K562 (cell line): ENCODE results near the gene H2AZ2. TPM values are rescaled to one million over a fixed set of nuclear protein-coding genes. Genes with fewer than 3 reads are reported as not detected.

ENCODE experiments used
- COPS2 ChIP-seq: fragments of 450-650 bp; conservative IDR thresholded peaks from 2 replicates; pipeline ENCODE4 v1.6.1; 2016; ENCODE audit warnings: mild to moderate bottlenecking, moderate library complexity
- ETV5 ChIP-seq: sonication (generic); formaldehyde crosslinking; IDR thresholded peaks from 2 replicates; pipeline ENCODE4 v1.4.0; 2020; ENCODE audit warnings: low read depth, mild to moderate bottlenecking, missing genetic modification reagents
- GATAD2B ChIP-seq: fragments of 450-650 bp; IDR thresholded peaks from 2 replicates; pipeline ENCODE4 v1.6.1; 2017; ENCODE audit warnings: mild to moderate bottlenecking, borderline replicate concordance
- HDAC2 ChIP-seq: fragments of 450-650 bp; IDR thresholded peaks from 2 replicates; pipeline ENCODE4 v1.6.1; 2016; ENCODE audit warnings: mild to moderate bottlenecking
- HDAC6 ChIP-seq: IDR thresholded peaks from 2 replicates; pipeline ENCODE4 v1.6.1; 2012; ENCODE audit warnings: low read depth, mild to moderate bottlenecking, control low read depth, inconsistent platforms, low read length, moderate library complexity
- HEY1 ChIP-seq: fragments of 250-450 bp; sonication (Bioruptor Pico); IDR thresholded peaks from 2 replicates; pipeline ENCODE4 v1.5.0; 2020; ENCODE audit warnings: mild to moderate bottlenecking, moderate library complexity, borderline replicate concordance
- ILK ChIP-seq: fragments of 450-650 bp; IDR thresholded peaks from 2 replicates; pipeline ENCODE4 v1.6.1; 2016; ENCODE audit warnings: missing genetic modification characterization, low read depth, mild to moderate bottlenecking, missing compliant biosample characterization, moderate library complexity, borderline replicate concordance
- JUNB ChIP-seq: fragments of 450-650 bp; formaldehyde crosslinking; conservative IDR thresholded peaks from 2 replicates; pipeline ENCODE4 v1.4.0; 2020; ENCODE audit warnings: mild to moderate bottlenecking
- KAT8 ChIP-seq: fragments of 450-650 bp; IDR thresholded peaks from 2 replicates; pipeline ENCODE4 v1.6.1; 2016; ENCODE audit warnings: low read depth, mild to moderate bottlenecking
- KLF13 ChIP-seq: fragments of 450-650 bp; IDR thresholded peaks from 2 replicates; pipeline ENCODE4 v1.6.1; 2016; ENCODE audit warnings: missing genetic modification characterization, low read depth, mild to moderate bottlenecking, missing compliant biosample characterization, moderate library complexity, borderline replicate concordance
- MAFK ChIP-seq: IDR thresholded peaks from 2 replicates; pipeline ENCODE4 v1.6.1; 2011; ENCODE audit warnings: low read length, improper control_type of control experiment
- PYGO2 ChIP-seq: fragments of 450-650 bp; IDR thresholded peaks from 2 replicates; pipeline ENCODE4 v1.6.1; 2016; ENCODE audit warnings: mild to moderate bottlenecking, missing genetic modification characterization, moderate library complexity, missing compliant biosample characterization
- RAD21 ChIP-seq, 2 experiments: fragments of 250-450 bp in 1 of 2; fragments of 450-650 bp in 1 of 2; sonication (Bioruptor Pico) in 1 of 2; formaldehyde crosslinking in 1 of 2; IDR thresholded peaks in 1 of 2; conservative IDR thresholded peaks in 1 of 2; 2 replicates each; pipeline versions ENCODE4 v1.4.0 to v1.8.0; 2020 to 2022; ENCODE audit warnings: mild to moderate bottlenecking in 2 of 2, moderate library complexity in 1 of 2
- RBBP5 ChIP-seq: fragments of 200-600 bp; sonication (generic); IDR thresholded peaks from 2 replicates; pipeline ENCODE4 v1.6.1; 2012; ENCODE audit warnings: borderline replicate concordance, mild to moderate bottlenecking, low read length, control low read depth, inconsistent platforms; ENCODE audit not compliant: insufficient read depth, poor library complexity, severe bottlenecking
- XRCC4 ChIP-seq: IDR thresholded peaks from one replicate; pipeline ENCODE4 v1.6.1; 2011; ENCODE audit not compliant: insufficient read depth, insufficient read length; ENCODE audit errors: extremely low read depth
- ZFP30 ChIP-seq: fragments of 250-450 bp; sonication (Bioruptor Pico); IDR thresholded peaks from 2 replicates; pipeline ENCODE4 v1.8.0; 2022; ENCODE audit warnings: moderate library complexity, mild to moderate bottlenecking, inconsistent platforms, borderline replicate concordance
- ZNF124 ChIP-seq: sonication (generic); formaldehyde crosslinking; IDR thresholded peaks from 2 replicates; pipeline ENCODE4 v1.8.1; 2022; ENCODE audit warnings: missing genetic modification reagents
- ZNF551 ChIP-seq: fragments of 250-450 bp; sonication (Bioruptor Pico); IDR thresholded peaks from 2 replicates; pipeline ENCODE4 v1.5.0; 2021; ENCODE audit warnings: mild to moderate bottlenecking, moderate library complexity
- ZNF561 ChIP-seq: fragments of 450-650 bp; formaldehyde crosslinking; conservative IDR thresholded peaks from 2 replicates; pipeline ENCODE4 v1.4.0; 2020; ENCODE audit warnings: mild to moderate bottlenecking, moderate library complexity
- ZNF584 ChIP-seq: fragments of 200-800 bp; sonication (Bioruptor generic); IDR thresholded peaks from 2 replicates; pipeline ENCODE4 v1.6.1; 2016; ENCODE audit warnings: low read depth, mild to moderate bottlenecking, missing genetic modification characterization, missing compliant biosample characterization
- ZNF589 ChIP-seq: fragments of 200-800 bp; sonication (Bioruptor generic); IDR thresholded peaks from 2 replicates; pipeline ENCODE4 v1.6.1; 2016; ENCODE audit warnings: low read depth, missing genetic modification characterization, missing compliant biosample characterization
- ZNF780A ChIP-seq: fragments of 250-450 bp; sonication (Bioruptor Pico); IDR thresholded peaks from 2 replicates; pipeline ENCODE4 v1.5.0; 2021; ENCODE audit warnings: mild to moderate bottlenecking
- ZSCAN32 ChIP-seq: fragments of 450-650 bp; formaldehyde crosslinking; IDR thresholded peaks from 2 replicates; pipeline ENCODE4 v1.4.0; 2020; ENCODE audit warnings: mild to moderate bottlenecking, moderate library complexity
- polyA plus RNA-seq, 8 experiments: library from polyadenylated mRNA; depleted of rRNA in 4 of 8; stranded (reverse) in 5 of 8; unstranded in 3 of 8; fragments of >200 nt; fragmentation: Nextera tagmentation in 2 of 8; fragmentation: Illumina TruSeq in 1 of 8; extraction: Ambion mirVana in 2 of 8; extraction: Trizol in 1 of 8; gene quantifications; 2 replicates each; pipeline versions ENCODE4 v1.2.1 to v1.2.3, GENCODE V29; 2011 to 2014; ENCODE audit warnings: inconsistent platforms in 1 of 8, missing spikeins in 1 of 8
- total RNA-seq, 7 experiments: library from RNA; depleted of rRNA in 6 of 7; stranded (reverse); fragments of >200 nt in 6 of 7; fragmentation: Illumina TruSeq in 2 of 7; extraction: Trizol in 2 of 7; gene quantifications; 2 replicates each; pipeline versions ENCODE4 v1.2.1 to v1.2.3, GENCODE V29; 2011 to 2021; ENCODE audit warnings: low replicate concordance in 1 of 7
- TF ChIP-seq, protein P1 (sequence below): fragments of 450-650 bp; conservative IDR thresholded peaks from 2 replicates; pipeline ENCODE4 v1.6.1; 2016; ENCODE audit warnings: missing genetic modification characterization, low read depth, mild to moderate bottlenecking, control low read depth, missing compliant biosample characterization
- TF ChIP-seq, protein P2 (sequence below), 2 experiments: IDR thresholded peaks; 2 replicates each; pipeline ENCODE4 v1.6.1; 2011; ENCODE audit warnings: borderline replicate concordance in 1 of 2, control low read depth in 1 of 2, low read depth in 1 of 2, low read length in 1 of 2, mild to moderate bottlenecking in 1 of 2, mixed read lengths in 1 of 2, moderate library complexity in 1 of 2; ENCODE audit not compliant: insufficient read depth in 1 of 2, insufficient read length in 1 of 2, poor library complexity in 1 of 2, severe bottlenecking in 1 of 2; ENCODE audit errors: extremely low read depth in 1 of 2

H2AZ2 gene
- total and polyA plus RNA-seq, 9 of the 15 experiments (the other 6 are each of a cell fraction or from before 2014, with no cell fraction given): 105 to 382 (median 286) TPM

DNA sequence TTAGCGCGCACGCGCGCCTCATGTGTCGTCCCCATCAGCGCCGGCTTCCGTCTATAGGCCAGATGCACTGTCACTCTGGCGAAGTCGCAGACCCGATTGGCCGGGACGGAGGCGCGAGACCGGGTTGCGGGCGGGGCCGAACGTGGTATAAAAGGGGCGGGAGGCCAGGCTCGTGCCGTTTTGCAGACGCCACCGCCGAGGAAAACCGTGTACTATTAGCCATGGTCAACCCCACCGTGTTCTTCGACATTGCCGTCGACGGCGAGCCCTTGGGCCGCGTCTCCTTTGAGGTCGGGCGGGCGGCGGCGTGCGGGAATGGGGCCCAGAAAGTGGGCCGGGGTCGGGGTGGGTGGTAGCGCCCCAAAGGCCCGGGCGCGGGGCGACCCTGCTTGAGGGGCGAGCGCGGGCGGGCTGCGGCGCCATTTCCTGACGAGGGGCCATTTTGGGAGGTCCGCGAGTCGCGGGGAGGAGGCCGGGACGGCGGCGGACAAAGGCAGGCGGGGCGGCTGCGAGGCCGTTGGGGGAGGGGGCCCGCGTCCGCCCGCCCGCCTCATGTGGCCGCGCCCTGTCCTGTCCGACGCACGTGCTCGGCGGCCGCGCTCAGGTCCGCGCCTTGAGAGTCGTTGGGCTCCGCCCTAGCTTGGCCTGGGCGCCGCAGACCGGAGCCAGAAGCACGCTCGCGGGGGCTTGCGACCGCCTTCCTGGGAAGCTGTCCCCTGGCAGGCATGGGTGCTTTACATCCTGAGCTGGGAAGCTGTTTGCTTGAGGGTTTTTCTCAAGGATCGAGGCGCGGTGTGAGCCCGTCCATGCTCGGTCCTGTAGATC is 51.2 kb downstream of the H2AZ2 start, which contains the start of gene PPIA (continued):
- TF ChIP-seq, protein P1, sequence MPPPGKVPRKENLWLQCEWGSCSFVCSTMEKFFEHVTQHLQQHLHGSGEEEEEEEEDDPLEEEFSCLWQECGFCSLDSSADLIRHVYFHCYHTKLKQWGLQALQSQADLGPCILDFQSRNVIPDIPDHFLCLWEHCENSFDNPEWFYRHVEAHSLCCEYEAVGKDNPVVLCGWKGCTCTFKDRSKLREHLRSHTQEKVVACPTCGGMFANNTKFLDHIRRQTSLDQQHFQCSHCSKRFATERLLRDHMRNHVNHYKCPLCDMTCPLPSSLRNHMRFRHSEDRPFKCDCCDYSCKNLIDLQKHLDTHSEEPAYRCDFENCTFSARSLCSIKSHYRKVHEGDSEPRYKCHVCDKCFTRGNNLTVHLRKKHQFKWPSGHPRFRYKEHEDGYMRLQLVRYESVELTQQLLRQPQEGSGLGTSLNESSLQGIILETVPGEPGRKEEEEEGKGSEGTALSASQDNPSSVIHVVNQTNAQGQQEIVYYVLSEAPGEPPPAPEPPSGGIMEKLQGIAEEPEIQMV (tag): no peak
- peak; percentile 32 for TF ChIP-seq RBBP5
- no peak for TF ChIP-seq HEY1 (CRISPR knock-in tag)
- TF ChIP-seq, protein P2, sequence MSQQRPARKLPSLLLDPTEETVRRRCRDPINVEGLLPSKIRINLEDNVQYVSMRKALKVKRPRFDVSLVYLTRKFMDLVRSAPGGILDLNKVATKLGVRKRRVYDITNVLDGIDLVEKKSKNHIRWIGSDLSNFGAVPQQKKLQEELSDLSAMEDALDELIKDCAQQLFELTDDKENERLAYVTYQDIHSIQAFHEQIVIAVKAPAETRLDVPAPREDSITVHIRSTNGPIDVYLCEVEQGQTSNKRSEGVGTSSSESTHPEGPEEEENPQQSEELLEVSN (IDR thresholded peaks at IDR 0.05; ENCODE audit: borderline replicate concordance in 1 of 2, extremely low read depth in 1 of 2, insufficient read depth in 1 of 2, insufficient read length in 1 of 2, low read depth in 1 of 2, low read length in 1 of 2, poor library complexity in 1 of 2, severe bottlenecking in 1 of 2): peak; percentile 95 to 98
- peak; percentile 27; the same call in 1 of the 2 replicates for TF ChIP-seq KLF13
- no peak for TF ChIP-seq XRCC4
- TF ChIP-seq ZNF780A (CRISPR knock-in tag): no peak
- peak; percentile 39; the same call in 1 of the 2 replicates for TF ChIP-seq ZNF589 (CRISPR knock-in tag)
- TF ChIP-seq HDAC2: no peak; the same call in 1 of the 2 replicates
- no peak for TF ChIP-seq ZNF584 (CRISPR knock-in tag)
- no peak for TF ChIP-seq ZSCAN32 (CRISPR knock-in tag)
- 0 out of 2 replicates have a peak, but pooled peaks have one; percentile 77 for TF ChIP-seq ZNF124
- no peak for TF ChIP-seq COPS2
- 0 out of 2 replicates have a peak, but pooled peaks have one; percentile 48 for TF ChIP-seq ZNF551 (CRISPR knock-in tag)
- no peak for TF ChIP-seq ZNF561 (CRISPR knock-in tag)
- TF ChIP-seq KAT8: peak; percentile 87
- TF ChIP-seq ZFP30: no peak
- TF ChIP-seq PYGO2 (tag): no peak
- no peak for TF ChIP-seq ILK
- TF ChIP-seq HDAC6: no peak
- no peak for TF ChIP-seq RAD21 (CRISPR knock-in tag; conservative IDR thresholded peaks at IDR 0.05 in 1 of 2, IDR thresholded peaks at IDR 0.05 in 1 of 2)
- 0 out of 2 replicates have a peak, but pooled peaks have one; percentile 13 for TF ChIP-seq ETV5
- no peak for TF ChIP-seq JUNB
- peak; percentile 42; the same call in 1 of the 2 replicates for TF ChIP-seq GATAD2B
- TF ChIP-seq MAFK: no peak
